DOHH2 (cell line): ENCODE measurements around the gene SLC6A3.

Source experiments
- H3F3A ChIP-seq: fragments of 200-600 bp; sonication (generic), shearing (Covaris generic); 2 replicates; pipeline ENCODE4 v1.6.0; 2016; ENCODE audit warnings: antibody characterized with exemption, mild to moderate bottlenecking; ENCODE audit not compliant: control insufficient read depth, insufficient read depth
- H3K27ac ChIP-seq: fragments of 200-600 bp; sonication (generic); 2 replicates; pipeline ENCODE4 v1.5.1; 2014; ENCODE audit warnings: low read depth, mild to moderate bottlenecking, low read length, moderate library complexity
- H3K27me3 ChIP-seq: fragments of 200-600 bp; sonication (generic); 2 replicates; pipeline ENCODE4 v1.6.1; 2014; ENCODE audit warnings: mild to moderate bottlenecking, low read length, mixed read lengths; ENCODE audit not compliant: control insufficient read depth
- H3K36me3 ChIP-seq: fragments of 200-600 bp; sonication (generic); 2 replicates; pipeline ENCODE4 v1.6.1; 2014; ENCODE audit warnings: mild to moderate bottlenecking, low read length, moderate library complexity, mixed read lengths; ENCODE audit not compliant: control insufficient read depth
- H3K4me1 ChIP-seq: fragments of 200-600 bp; sonication (generic); 2 replicates; pipeline ENCODE4 v1.6.1; 2014; ENCODE audit warnings: mild to moderate bottlenecking, low read length, mixed read lengths; ENCODE audit not compliant: control insufficient read depth
- H3K4me2 ChIP-seq: fragments of 200-600 bp; sonication (generic); 2 replicates; pipeline ENCODE4 v1.6.0; 2014; ENCODE audit warnings: mild to moderate bottlenecking, low read length, moderate library complexity
- H3K4me3 ChIP-seq: fragments of 200-600 bp; sonication (generic); 2 replicates; pipeline ENCODE4 v1.5.1; 2014; ENCODE audit warnings: mild to moderate bottlenecking, low read length, mixed read lengths
- H3K79me2 ChIP-seq: fragments of 200-600 bp; sonication (generic); 2 replicates; pipeline ENCODE4 v1.6.1; 2014; ENCODE audit warnings: mild to moderate bottlenecking, low read length, mixed read lengths; ENCODE audit not compliant: control insufficient read depth
- H3K9me2 ChIP-seq: fragments of 200-600 bp; sonication (generic); replicated peaks from 2 replicates; pipeline ENCODE4 v1.6.1; 2014; ENCODE audit warnings: mild to moderate bottlenecking, low read length, mixed read lengths; ENCODE audit not compliant: control insufficient read depth
- H3K9me3 ChIP-seq: fragments of 200-600 bp; sonication (generic); 2 replicates; pipeline ENCODE4 v1.6.1; 2014; ENCODE audit warnings: antibody characterized with exemption, low read length, mixed read lengths; ENCODE audit not compliant: control insufficient read depth, insufficient read depth
- H4K20me1 ChIP-seq: fragments of 200-600 bp; sonication (generic); 2 replicates; pipeline ENCODE4 v1.6.0; 2014; ENCODE audit warnings: low read depth, mild to moderate bottlenecking, antibody characterized with exemption, low read length, moderate library complexity; ENCODE audit not compliant: control insufficient read depth, insufficient read depth
- EZH2phosphoT487 ChIP-seq: fragments of 200-600 bp; sonication (generic); IDR thresholded peaks from 2 replicates; pipeline ENCODE4 v1.6.1; 2017; ENCODE audit warnings: borderline replicate concordance, mild to moderate bottlenecking, antibody characterized with exemption, low read length, moderate library complexity, mixed read lengths
- TF ChIP-seq, protein P1 (sequence below): fragments of 200-600 bp; sonication (generic); IDR thresholded peaks from one replicate; pipeline ENCODE4 v1.5.1; 2014; ENCODE audit warnings: antibody characterized with exemption, mild to moderate bottlenecking, low read depth, low read length; ENCODE audit not compliant: poor library complexity, severe bottlenecking

Gene SLC6A3

DNA sequence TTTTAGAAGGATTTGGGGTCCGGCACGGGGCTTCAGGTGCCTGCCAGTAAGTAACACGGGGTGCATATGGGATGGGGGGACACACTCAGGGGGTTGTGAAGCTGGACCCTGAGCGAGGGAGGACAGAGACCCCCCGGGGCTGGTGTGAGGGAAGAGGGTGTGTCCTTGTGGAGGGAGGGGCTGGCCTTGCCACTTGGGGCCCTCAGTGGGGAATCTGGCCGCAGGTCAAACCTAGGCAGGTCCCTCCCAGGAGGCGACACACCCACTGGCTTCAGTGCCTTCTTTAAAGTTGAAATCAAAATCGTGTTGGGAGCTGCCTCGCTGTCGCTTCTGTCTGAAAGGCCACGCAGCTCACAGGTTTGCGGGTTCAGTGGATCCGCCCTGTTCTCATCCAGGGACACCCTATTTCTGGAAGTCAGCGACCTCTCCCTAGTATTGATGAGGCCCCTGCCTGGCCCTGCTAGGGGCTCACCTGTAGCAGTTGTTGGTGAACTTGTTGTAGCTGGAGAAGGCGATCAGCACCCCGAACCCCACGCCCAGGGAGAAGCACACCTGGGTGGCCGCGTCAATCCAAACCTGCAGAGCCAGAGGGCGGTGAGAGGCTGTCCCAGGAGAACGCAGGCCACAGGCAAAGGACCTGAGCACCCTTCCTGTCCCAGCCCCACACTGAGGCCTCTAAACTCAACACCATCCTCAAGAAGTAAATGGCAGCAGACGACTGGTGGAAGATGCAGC lies 29.4 kb downstream of the SLC6A3 start:
- no peaks in the 10 kb centered on the region for H3K36me3 ChIP-seq
- no peaks in the 10 kb centered on the region for H3K9me2 ChIP-seq
- no peak overlapping the region for H3K4me3 ChIP-seq
- no peak overlapping the region for H3K4me2 ChIP-seq
- no peak for TF ChIP-seq EZH2phosphoT487
- TF ChIP-seq, protein P1, sequence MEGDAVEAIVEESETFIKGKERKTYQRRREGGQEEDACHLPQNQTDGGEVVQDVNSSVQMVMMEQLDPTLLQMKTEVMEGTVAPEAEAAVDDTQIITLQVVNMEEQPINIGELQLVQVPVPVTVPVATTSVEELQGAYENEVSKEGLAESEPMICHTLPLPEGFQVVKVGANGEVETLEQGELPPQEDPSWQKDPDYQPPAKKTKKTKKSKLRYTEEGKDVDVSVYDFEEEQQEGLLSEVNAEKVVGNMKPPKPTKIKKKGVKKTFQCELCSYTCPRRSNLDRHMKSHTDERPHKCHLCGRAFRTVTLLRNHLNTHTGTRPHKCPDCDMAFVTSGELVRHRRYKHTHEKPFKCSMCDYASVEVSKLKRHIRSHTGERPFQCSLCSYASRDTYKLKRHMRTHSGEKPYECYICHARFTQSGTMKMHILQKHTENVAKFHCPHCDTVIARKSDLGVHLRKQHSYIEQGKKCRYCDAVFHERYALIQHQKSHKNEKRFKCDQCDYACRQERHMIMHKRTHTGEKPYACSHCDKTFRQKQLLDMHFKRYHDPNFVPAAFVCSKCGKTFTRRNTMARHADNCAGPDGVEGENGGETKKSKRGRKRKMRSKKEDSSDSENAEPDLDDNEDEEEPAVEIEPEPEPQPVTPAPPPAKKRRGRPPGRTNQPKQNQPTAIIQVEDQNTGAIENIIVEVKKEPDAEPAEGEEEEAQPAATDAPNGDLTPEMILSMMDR, result no peak
- no peak overlapping the region for H3K27ac ChIP-seq
- H3K4me1 ChIP-seq, result no peaks in the 10 kb centered on the region
- H4K20me1 ChIP-seq, result no peaks in the 10 kb centered on the region
- peaks cover 8% of the 10 kb centered on the region; the same call in 1 of the 2 replicates for H3K27me3 ChIP-seq
- no peaks in the 10 kb centered on the region for H3F3A ChIP-seq
- H3K9me3 ChIP-seq, result no peaks in the 10 kb centered on the region
- H3K79me2 ChIP-seq, result no peaks in the 10 kb centered on the region

DNA sequence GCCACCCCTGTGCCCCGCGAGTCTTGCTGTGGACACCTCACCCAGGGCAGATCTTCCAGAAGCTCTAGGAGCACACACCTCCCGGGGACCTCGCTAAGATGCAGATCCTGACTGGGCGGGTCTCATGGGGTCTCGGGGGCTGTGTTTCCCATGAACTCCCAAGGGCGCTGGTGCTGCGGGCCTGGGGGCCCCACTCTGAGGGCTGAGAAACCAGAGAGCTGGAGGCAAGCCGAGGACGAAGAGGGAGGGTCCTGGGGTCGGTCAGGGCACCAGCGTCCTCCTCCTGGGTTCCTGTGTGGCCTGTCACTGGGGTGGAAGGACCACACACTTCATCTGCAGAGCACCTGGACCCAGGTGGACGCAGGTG lies 30.2 kb downstream of the SLC6A3 start:
- H3K9me3 ChIP-seq, result no peaks in the 10 kb centered on the region
- no peaks in the 10 kb centered on the region for H3K9me2 ChIP-seq
- H3F3A ChIP-seq, result no peaks in the 10 kb centered on the region
- H3K4me3 ChIP-seq, result no peak overlapping the region
- no peaks in the 10 kb centered on the region for H3K4me1 ChIP-seq
- TF ChIP-seq EZH2phosphoT487, result no peak
- TF ChIP-seq, protein P1, result no peak
- H4K20me1 ChIP-seq, result no peaks in the 10 kb centered on the region
- H3K27me3 ChIP-seq, result peaks cover 8% of the 10 kb centered on the region; the same call in 1 of the 2 replicates
- H3K79me2 ChIP-seq, result no peaks in the 10 kb centered on the region
- no peak overlapping the region for H3K27ac ChIP-seq
- H3K36me3 ChIP-seq, result no peaks in the 10 kb centered on the region
- H3K4me2 ChIP-seq, result no peak overlapping the region

GRCh38 chr5:1414311-1415058 lies 30.8 kb downstream of the SLC6A3 start:
- Histone ChIP-seq H3K4me3 (no peak overlapping the region), H3K36me3 (no peaks in the 10 kb centered on the region), H4K20me1 (no peaks in the 10 kb centered on the region), H3K27me3 (peaks cover 8% of the 10 kb centered on the region; the same call in 1 of the 2 replicates), H3F3A (no peaks in the 10 kb centered on the region), H3K4me1 (no peaks in the 10 kb centered on the region), H3K4me2 (no peak overlapping the region), H3K79me2 (no peaks in the 10 kb centered on the region), H3K9me2 (no peaks in the 10 kb centered on the region), H3K27ac (no peak overlapping the region), H3K9me3 (no peaks in the 10 kb centered on the region)
- TF ChIP-seq, protein P1, result no peak
- no peak for TF ChIP-seq EZH2phosphoT487
